ENCODE results near the gene FAR2. TPM values are rescaled to one million over a fixed set of nuclear protein-coding genes. Genes with fewer than 3 reads are reported as not detected.

FAR2 gene
- polyA plus RNA-seq, 1 donor (not counting 4 experiments of a cell fraction or from before 2014, with no cell fraction given) = 9.2 TPM

GRCh38 chr12:29234965-29235626 is 86.0 kb downstream of the FAR2 start:
- Histone ChIP-seq H3K9me3 (ENCODE audit: control insufficient read depth, low read depth, low read length) (no peaks in the 10 kb centered on the region), H3K9me1 (ENCODE audit: control insufficient read depth, extremely low read depth, insufficient read depth, low read length) (no peaks in the 10 kb centered on the region), H3K9ac (ENCODE audit: control insufficient read depth, extremely low read depth, insufficient read depth, low read length) (no peak overlapping the region), H2AFZ (ENCODE audit: control insufficient read depth, low read length) (no peak overlapping the region), H3K4me1 (ENCODE audit: control insufficient read depth, extremely low read depth, insufficient read depth, low read length) (peaks cover 3% of the 10 kb centered on the region), H3K27ac (ENCODE audit: control insufficient read depth, insufficient read depth, low read length) (no peak overlapping the region), H3K4me3 (ENCODE audit: control insufficient read depth in 2 of 3, extremely low read depth in 1 of 3, insufficient read depth in 2 of 3, low read depth in 1 of 3, low read length in 3 of 3) (no peak overlapping the region), H3K27me3 (ENCODE audit: control insufficient read depth, extremely low read depth, insufficient read depth, low read length) (no peaks in the 10 kb centered on the region), H3K79me2 (ENCODE audit: control insufficient read depth, insufficient read depth, low read length) (no peaks in the 10 kb centered on the region), H4K20me1 (ENCODE audit: control insufficient read depth, extremely low read depth, insufficient read depth, low read length) (no peaks in the 10 kb centered on the region), H3K4me2 (ENCODE audit: control insufficient read depth, extremely low read depth, insufficient read depth, low read depth, low read length) (no peak overlapping the region), H3K36me3 (ENCODE audit: control insufficient read depth in 2 of 2, extremely low read depth in 1 of 2, insufficient read depth in 2 of 2, low read length in 2 of 2) (no peaks in the 10 kb centered on the region)
- dilution Hi-C loops (cut with MboI; ENCODE audit: extremely low pct_ligation_motif_present, low sequenced_read_pairs) = no loop called here
- FAIRE-seq (no peak), DNase-seq (ENCODE audit: low read depth, low spot score) (no peak)
- TF ChIP-seq CTCF (optimal IDR thresholded peaks at IDR 0.05 in 1 of 3, IDR thresholded peaks at IDR 0.05 in 1 of 3, conservative IDR thresholded peaks at IDR 0.05 in 1 of 3; ENCODE audit: extremely low read depth in 1 of 3, insufficient read depth in 2 of 3, low read length in 3 of 3) = no peak
- no peak for TF ChIP-seq EZH2 (IDR thresholded peaks at IDR 0.05; ENCODE audit: low read length)

GRCh38 chr12:29238822-29239291 is 89.8 kb downstream of the FAR2 start:
- no peaks in the 10 kb centered on the region for H3K9me1 ChIP-seq (ENCODE audit: control insufficient read depth, extremely low read depth, insufficient read depth, low read length)
- H3K4me1 ChIP-seq (ENCODE audit: control insufficient read depth, extremely low read depth, insufficient read depth, low read length) = peaks cover 16% of the 10 kb centered on the region
- H3K27ac ChIP-seq (ENCODE audit: control insufficient read depth, insufficient read depth, low read length) = no peak overlapping the region
- H3K9ac ChIP-seq (ENCODE audit: control insufficient read depth, extremely low read depth, insufficient read depth, low read length) = no peak overlapping the region
- no peak for FAIRE-seq
- no peak overlapping the region for H3K4me3 ChIP-seq (ENCODE audit: control insufficient read depth in 2 of 3, extremely low read depth in 1 of 3, insufficient read depth in 2 of 3, low read depth in 1 of 3, low read length in 3 of 3)
- TF ChIP-seq CTCF (optimal IDR thresholded peaks at IDR 0.05 in 1 of 3, IDR thresholded peaks at IDR 0.05 in 1 of 3, conservative IDR thresholded peaks at IDR 0.05 in 1 of 3; ENCODE audit: extremely low read depth in 1 of 3, insufficient read depth in 2 of 3, low read length in 3 of 3) = no peak
- no peak for TF ChIP-seq EZH2 (IDR thresholded peaks at IDR 0.05; ENCODE audit: low read length)
- H3K79me2 ChIP-seq (ENCODE audit: control insufficient read depth, insufficient read depth, low read length) = no peaks in the 10 kb centered on the region
- no peaks in the 10 kb centered on the region for H4K20me1 ChIP-seq (ENCODE audit: control insufficient read depth, extremely low read depth, insufficient read depth, low read length)
- no peak overlapping the region for H3K4me2 ChIP-seq (ENCODE audit: control insufficient read depth, extremely low read depth, insufficient read depth, low read depth, low read length)
- H3K9me3 ChIP-seq (ENCODE audit: control insufficient read depth, low read depth, low read length) = no peaks in the 10 kb centered on the region
- no peaks in the 10 kb centered on the region for H3K36me3 ChIP-seq (ENCODE audit: control insufficient read depth in 2 of 2, extremely low read depth in 1 of 2, insufficient read depth in 2 of 2, low read length in 2 of 2)
- DNase-seq (ENCODE audit: low read depth, low spot score) = no peak
- dilution Hi-C loops (cut with MboI; ENCODE audit: extremely low pct_ligation_motif_present, low sequenced_read_pairs) = no loop called here
- H3K27me3 ChIP-seq (ENCODE audit: control insufficient read depth, extremely low read depth, insufficient read depth, low read length) = no peaks in the 10 kb centered on the region
- H2AFZ ChIP-seq (ENCODE audit: control insufficient read depth, low read length) = no peak overlapping the region

Measured in keratinocyte (primary cell).